K562 (cell line): ENCODE results near the gene GNA15. TPM values are rescaled to one million over a fixed set of nuclear protein-coding genes. Genes with fewer than 3 reads are reported as not detected.
A peak's percentile ranks its signal among the peaks of the same experiment; 100 is the strongest.

Source experiments
- ATAC-seq: fragments of 200-7000 bp; cut with Tn5 transposase; 3 replicates; pipeline ENCODE4 v1.9.1; 2020; ENCODE audit warnings: moderate library complexity
- BruUV-seq: library from RNA; stranded (reverse); fragments of 400-500 nt; replicated peaks from 2 replicates; lab custom pipeline; 2021; lab: Mats Ljungman, UMichigan
- CTCF ChIA-PET: fragments of 300-600 bp; formaldehyde crosslinking; extraction: SDS; loops from one replicate; lab custom pipeline; 2021; ENCODE audit warnings: low intra/inter-chr PET ratio; lab: Yijun Ruan, JAX
- POLR2A ChIA-PET: fragments of 300-600, 350-650 bp; sonication (Branson Sonifier 250); formaldehyde crosslinking; extraction: SDS; loops from one replicate; lab custom pipeline; 2021; ENCODE audit warnings: antibody characterized with exemption, inconsistent platforms; lab: Yijun Ruan, JAX
- DNase-seq, 4 experiments: peaks; one replicate each; pipeline versions ENCODE4 v3.0.0 to v3.0.0-alpha.2; 2011 to 2018; ENCODE audit warnings: low spot score in 3 of 4, mixed read lengths in 3 of 4; ENCODE audit errors: extremely low read depth in 1 of 4
- FAIRE-seq: peaks from 2 replicates; lab custom pipeline; 2011; peaks lifted over from hg19 to GRCh38; lab: Jason Lieb, UNC
- H2AFZ ChIP-seq: 2 replicates; pipeline ENCODE4 v1.6.0; 2011; ENCODE audit warnings: low read depth, low read length, control low read depth, inconsistent platforms
- H3K27ac ChIP-seq: fragments of 200-600 bp; 3 replicates; pipeline ENCODE4 v1.8.0; 2011; ENCODE audit warnings: low read depth, mild to moderate bottlenecking, control low read depth, inconsistent platforms, low read length, moderate library complexity, mixed read lengths; ENCODE audit errors: extremely low read depth
- H3K27me3 ChIP-seq, 2 experiments: fragments of 300-600 bp in 1 of 2; 2 replicates in 1 of 2; 3 replicates in 1 of 2; pipeline versions ENCODE4 v1.6.0 to v1.8.0; 2011; ENCODE audit warnings: inconsistent platforms in 2 of 2, low read length in 2 of 2, mild to moderate bottlenecking in 1 of 2, mixed read lengths in 1 of 2, moderate library complexity in 1 of 2; ENCODE audit not compliant: control insufficient read depth in 2 of 2, insufficient read depth in 2 of 2
- H3K36me3 ChIP-seq: fragments of 300-600 bp; 3 replicates; pipeline ENCODE4 v1.8.0; 2011; ENCODE audit warnings: mild to moderate bottlenecking, low read length, inconsistent platforms; ENCODE audit not compliant: control insufficient read depth, insufficient read depth
- H3K4me1 ChIP-seq, 2 experiments: fragments of 200-600 bp in 1 of 2; replicated peaks in 1 of 2; 2 replicates in 1 of 2; 3 replicates in 1 of 2; pipeline versions ENCODE4 v1.5.1 to v1.8.0; 2011; ENCODE audit warnings: inconsistent platforms in 2 of 2, low read length in 2 of 2, mild to moderate bottlenecking in 1 of 2, mixed read lengths in 1 of 2, moderate library complexity in 1 of 2; ENCODE audit not compliant: control insufficient read depth in 2 of 2, insufficient read depth in 2 of 2
- H3K4me2 ChIP-seq: 2 replicates; pipeline ENCODE4 v1.6.1; 2011; ENCODE audit warnings: low read length, control low read depth, inconsistent platforms, mixed read lengths; ENCODE audit not compliant: insufficient read depth
- H3K4me3 ChIP-seq: fragments of 200-600 bp; sonication (generic), shearing (Covaris generic); 2 replicates; pipeline ENCODE4 v1.5.1; 2016; ENCODE audit warnings: control low read depth, inconsistent platforms
- H3K79me2 ChIP-seq: fragments of 200-600 bp; 3 replicates; pipeline ENCODE4 v1.8.0; 2011; ENCODE audit warnings: low read length, inconsistent platforms; ENCODE audit not compliant: control insufficient read depth, insufficient read depth
- H3K9ac ChIP-seq, 2 experiments: 2 replicates each; pipeline versions ENCODE4 v1.6.0 to v1.6.1; 2011; ENCODE audit warnings: low read depth in 2 of 2, low read length in 2 of 2, control low read depth in 1 of 2, inconsistent platforms in 1 of 2, mild to moderate bottlenecking in 1 of 2, mixed read lengths in 1 of 2; ENCODE audit not compliant: insufficient read depth in 1 of 2
- H3K9me1 ChIP-seq: one replicate; pipeline ENCODE4 v1.6.0; 2011; ENCODE audit warnings: inconsistent platforms, mild to moderate bottlenecking, low read length, moderate library complexity; ENCODE audit not compliant: control insufficient read depth, insufficient read depth
- H3K9me3 ChIP-seq: replicated peaks from 2 replicates; pipeline ENCODE4 v1.5.1; 2011; ENCODE audit warnings: low read depth, low read length, inconsistent platforms; ENCODE audit not compliant: control insufficient read depth, insufficient read depth
- H4K20me1 ChIP-seq: replicated peaks from 2 replicates; pipeline ENCODE4 v1.6.1; 2011; ENCODE audit warnings: low read length, inconsistent platforms, mixed read lengths; ENCODE audit not compliant: control insufficient read depth, insufficient read depth
- ADNP ChIP-seq: fragments of 200-800 bp; sonication (Bioruptor generic); IDR thresholded peaks from 2 replicates; pipeline ENCODE4 v1.6.1; 2016; ENCODE audit warnings: missing genetic modification characterization, missing compliant biosample characterization
- CBFA2T2 ChIP-seq: fragments of 450-650 bp; conservative IDR thresholded peaks from 2 replicates; pipeline ENCODE4 v1.6.1; 2017; ENCODE audit warnings: mild to moderate bottlenecking
- EGR1 ChIP-seq: fragments of 450-650 bp; conservative IDR thresholded peaks from 2 replicates; pipeline ENCODE4 v1.6.1; 2017; ENCODE audit warnings: mild to moderate bottlenecking
- EHMT2 ChIP-seq: fragments of 450-650 bp; IDR thresholded peaks from 2 replicates; pipeline ENCODE4 v1.6.1; 2018; ENCODE audit warnings: antibody characterized with exemption
- FOXJ2 ChIP-seq: fragments of 200-800 bp; sonication (Bioruptor generic); IDR thresholded peaks from 2 replicates; pipeline ENCODE4 v1.6.1; 2016; ENCODE audit warnings: missing genetic modification characterization, missing compliant biosample characterization
- HCFC1 ChIP-seq: IDR thresholded peaks from 2 replicates; pipeline ENCODE4 v1.6.1; 2012; ENCODE audit warnings: low read depth, low read length, improper control_type of control experiment
- KAT2B ChIP-seq: IDR thresholded peaks from one replicate; pipeline ENCODE4 v1.6.1; 2012; ENCODE audit warnings: low read depth, mild to moderate bottlenecking, control low read depth, inconsistent platforms, low read length, moderate library complexity
- OTX1 ChIP-seq: fragments of 450-650 bp; formaldehyde crosslinking; IDR thresholded peaks from 2 replicates; pipeline ENCODE4 v1.4.0; 2022; ENCODE audit warnings: mild to moderate bottlenecking
- PCBP1 ChIP-seq: fragments of 200-400 bp; formaldehyde crosslinking; IDR thresholded peaks from 2 replicates; pipeline ENCODE4 v1.6.1; 2018; ENCODE audit warnings: mild to moderate bottlenecking, low read depth, low read length; ENCODE audit not compliant: poor library complexity, severe bottlenecking
- POLR2H ChIP-seq: IDR thresholded peaks from 2 replicates; pipeline ENCODE4 v1.6.1; 2016; ENCODE audit warnings: missing genetic modification characterization, low read depth, mild to moderate bottlenecking, control low read depth, missing compliant biosample characterization, moderate library complexity
- PTBP1 ChIP-seq: fragments of 200-400 bp; formaldehyde crosslinking; IDR thresholded peaks from 2 replicates; pipeline ENCODE4 v1.6.1; 2017; ENCODE audit warnings: low read depth, low read length
- SIN3B ChIP-seq: fragments of 450-650 bp; IDR thresholded peaks from 2 replicates; pipeline ENCODE4 v1.6.1; 2017; ENCODE audit warnings: low read depth, mild to moderate bottlenecking, moderate library complexity
- U2AF2 ChIP-seq: fragments of 200-400 bp; formaldehyde crosslinking; optimal IDR thresholded peaks from 2 replicates; pipeline ENCODE3; 2017; ENCODE audit warnings: low read depth, mild to moderate bottlenecking, low read length
- YBX1 ChIP-seq: fragments of 450-650 bp; IDR thresholded peaks from 2 replicates; pipeline ENCODE4 v1.7.1; 2016; ENCODE audit warnings: mild to moderate bottlenecking
- ZKSCAN3 ChIP-seq: fragments of 250-450 bp; sonication (Bioruptor Pico); IDR thresholded peaks from 2 replicates; pipeline ENCODE4 v1.4.0; 2020
- ZNF217 ChIP-seq: sonication (generic); formaldehyde crosslinking; IDR thresholded peaks from 2 replicates; pipeline ENCODE4 v1.8.0; 2022; ENCODE audit warnings: mild to moderate bottlenecking, missing genetic modification reagents
- ZNF41 ChIP-seq: fragments of 250-450 bp; sonication (Bioruptor Pico); conservative IDR thresholded peaks from 2 replicates; pipeline ENCODE4 v1.4.0; 2020; ENCODE audit warnings: mild to moderate bottlenecking
- ZNF780A ChIP-seq: fragments of 250-450 bp; sonication (Bioruptor Pico); IDR thresholded peaks from 2 replicates; pipeline ENCODE4 v1.5.0; 2021; ENCODE audit warnings: mild to moderate bottlenecking
- WGBS: fragments of 100-300 bp; shearing (Covaris generic); methylation state at CpG from one replicate; pipeline ENCODE4 v1.1.6; 2016; ENCODE audit warnings: low coverage, mixed read lengths; ENCODE audit not compliant: insufficient coverage; ENCODE audit errors: missing lambda C conversion rate; 5-methylcytosine and 5-hydroxymethylcytosine counted together
- in situ Hi-C: fragments of 300-500 bp; cut with MboI; formaldehyde crosslinking; loops from 4 replicates; pipeline ENCODE4 v1.15.0; 2018; ENCODE audit warnings: inconsistent platforms, mixed read lengths
- intact Hi-C: fragments of 100-400 bp; cut with micrococcal nuclease; formaldehyde crosslinking; loops from 2 replicates; pipeline ENCODE4 v1.14.2; 2022
- polyA plus RNA-seq, 8 experiments: library from polyadenylated mRNA; depleted of rRNA in 4 of 8; stranded (reverse) in 5 of 8; unstranded in 3 of 8; fragments of >200 nt; fragmentation: Nextera tagmentation in 2 of 8; fragmentation: Illumina TruSeq in 1 of 8; extraction: Ambion mirVana in 2 of 8; extraction: Trizol in 1 of 8; gene quantifications; 2 replicates each; pipeline versions ENCODE4 v1.2.1 to v1.2.3, GENCODE V29; 2011 to 2014; ENCODE audit warnings: inconsistent platforms in 1 of 8, missing spikeins in 1 of 8
- total RNA-seq, 7 experiments: library from RNA; depleted of rRNA in 6 of 7; stranded (reverse); fragments of >200 nt in 6 of 7; fragmentation: Illumina TruSeq in 2 of 7; extraction: Trizol in 2 of 7; gene quantifications; 2 replicates each; pipeline versions ENCODE4 v1.2.1 to v1.2.3, GENCODE V29; 2011 to 2021; ENCODE audit warnings: low replicate concordance in 1 of 7
- TF ChIP-seq, protein P1 (sequence below), 2 experiments: fragments of 450-650 bp; IDR thresholded peaks; 2 replicates each; pipeline ENCODE4 v1.6.1; 2016
- TF ChIP-seq, protein P2 (sequence below): sonication (generic); IDR thresholded peaks from 2 replicates; pipeline ENCODE4 v1.6.1; 2016
- TF ChIP-seq, protein P3 (sequence below): fragments of 450-650 bp; IDR thresholded peaks from 2 replicates; pipeline ENCODE4 v1.6.1; 2016; ENCODE audit warnings: low read depth, mild to moderate bottlenecking, moderate library complexity

Gene GNA15
- total and polyA plus RNA-seq, 9 of the 15 experiments (the other 6 are each of a cell fraction or from before 2014, with no cell fraction given), result 0.03 to 0.24 (median 0.11) TPM; not detected in 1

DNA sequence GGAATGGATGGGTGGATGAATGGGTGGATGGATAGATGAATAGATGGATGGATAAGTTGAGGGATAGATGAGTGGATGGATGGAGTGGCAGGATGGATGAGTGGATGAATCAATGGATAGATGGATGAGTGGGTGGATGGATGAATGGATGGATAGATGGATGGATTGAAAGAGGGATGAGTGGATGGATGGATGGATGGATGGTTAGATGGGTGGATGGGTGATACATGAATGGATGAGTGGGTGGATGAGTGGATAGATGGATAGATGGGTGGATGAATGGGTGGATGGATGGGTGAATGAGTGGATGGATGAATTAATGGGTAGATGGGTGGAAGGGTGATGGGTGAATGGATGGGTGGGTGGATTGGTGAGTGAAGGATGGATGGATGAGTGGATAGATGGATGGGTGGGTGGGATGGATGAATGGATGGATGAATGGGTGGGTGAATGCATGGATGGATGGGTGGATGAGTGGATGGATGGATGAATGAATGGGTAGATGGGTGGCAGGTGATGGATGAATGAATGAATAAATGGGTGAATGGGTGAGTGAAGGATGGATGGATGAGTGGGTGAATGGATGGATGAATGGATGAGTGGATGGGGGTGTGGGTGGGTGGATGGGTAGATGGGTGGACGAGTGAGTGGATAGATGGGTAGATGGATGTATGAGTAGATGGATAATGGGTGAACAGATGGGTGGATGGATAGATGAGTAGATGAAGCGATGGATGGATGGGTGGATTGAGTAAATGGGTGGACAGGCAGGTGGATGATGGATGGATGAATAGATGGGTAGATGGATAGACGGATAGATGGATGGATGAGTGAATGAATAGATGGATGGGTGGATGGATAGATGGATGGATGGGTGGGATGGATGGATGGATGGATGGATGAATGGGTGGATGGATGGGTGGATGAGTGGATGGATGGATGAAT is 17.7 kb downstream of the GNA15 start:
- H3K9me1 ChIP-seq, result no peaks in the 10 kb centered on the region
- peaks cover 10 to 37% of the 10 kb centered on the region in 2 experiments for H3K4me1 ChIP-seq
- BruUV-seq, result no TSS peak
- ATAC-seq (no peak), DNase-seq (no peak), FAIRE-seq (no peak)
- WGBS, result 80% methylated on average over 3 of the region's 3 CpGs
- H3K36me3 ChIP-seq, result no peaks in the 10 kb centered on the region
- no peaks in the 10 kb centered on the region; a peak in 1 of 5 replicates for H3K27me3 ChIP-seq
- no peak overlapping the region for H3K4me2 ChIP-seq
- no peaks in the 10 kb centered on the region for H4K20me1 ChIP-seq
- H3K9me3 ChIP-seq, result no peaks in the 10 kb centered on the region; the same call in 1 of the 2 replicates
- no peak overlapping the region for H3K4me3 ChIP-seq
- no peak overlapping the region for H2AFZ ChIP-seq
- H3K79me2 ChIP-seq, result peaks cover 4% of the 10 kb centered on the region; the same call in 1 of the 3 replicates
- CTCF ChIA-PET, result interaction anchor here (0.6 kb wide), 1 partner anchor 77 kb away, joined by 3 read pairs; no protein-coding TSS in a partner anchor
- H3K9ac ChIP-seq, result no peak overlapping the region
- in situ Hi-C loops, result no loop called here
- intact Hi-C loops, result no loop called here
- no peak overlapping the region for H3K27ac ChIP-seq
- POLR2A ChIA-PET, result no interaction called here
- 0 out of 2 replicates have a peak, but pooled peaks have one; percentile 57 for TF ChIP-seq YBX1
- no peak for TF ChIP-seq SIN3B
- TF ChIP-seq POLR2H (tag), result no peak
- TF ChIP-seq FOXJ2 (tag), result no peak
- TF ChIP-seq PCBP1, result no peak
- no peak for TF ChIP-seq ZNF780A (CRISPR knock-in tag)
- TF ChIP-seq EGR1, result peak; percentile 38
- TF ChIP-seq U2AF2, result no peak
- no peak for TF ChIP-seq KAT2B
- TF ChIP-seq EHMT2, result peak; percentile 87
- TF ChIP-seq ZKSCAN3 (CRISPR knock-in tag), result no peak
- no peak for TF ChIP-seq ZNF217
- no peak for TF ChIP-seq PTBP1
- TF ChIP-seq OTX1 (CRISPR knock-in tag), result no peak; the same call in 1 of the 2 replicates
- no peak for TF ChIP-seq HCFC1
- no peak for TF ChIP-seq CBFA2T2
- TF ChIP-seq ADNP (tag), result no peak
- TF ChIP-seq, protein P1, sequence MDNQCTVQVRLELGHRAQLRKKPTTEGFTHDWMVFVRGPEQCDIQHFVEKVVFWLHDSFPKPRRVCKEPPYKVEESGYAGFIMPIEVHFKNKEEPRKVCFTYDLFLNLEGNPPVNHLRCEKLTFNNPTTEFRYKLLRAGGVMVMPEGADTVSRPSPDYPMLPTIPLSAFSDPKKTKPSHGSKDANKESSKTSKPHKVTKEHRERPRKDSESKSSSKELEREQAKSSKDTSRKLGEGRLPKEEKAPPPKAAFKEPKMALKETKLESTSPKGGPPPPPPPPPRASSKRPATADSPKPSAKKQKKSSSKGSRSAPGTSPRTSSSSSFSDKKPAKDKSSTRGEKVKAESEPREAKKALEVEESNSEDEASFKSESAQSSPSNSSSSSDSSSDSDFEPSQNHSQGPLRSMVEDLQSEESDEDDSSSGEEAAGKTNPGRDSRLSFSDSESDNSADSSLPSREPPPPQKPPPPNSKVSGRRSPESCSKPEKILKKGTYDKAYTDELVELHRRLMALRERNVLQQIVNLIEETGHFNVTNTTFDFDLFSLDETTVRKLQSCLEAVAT (IDR thresholded peaks at IDR 0.05), result 0 out of 4 replicates have a peak, but pooled peaks of 1 of the 2 experiments have one; percentile 15
- TF ChIP-seq, protein P2, sequence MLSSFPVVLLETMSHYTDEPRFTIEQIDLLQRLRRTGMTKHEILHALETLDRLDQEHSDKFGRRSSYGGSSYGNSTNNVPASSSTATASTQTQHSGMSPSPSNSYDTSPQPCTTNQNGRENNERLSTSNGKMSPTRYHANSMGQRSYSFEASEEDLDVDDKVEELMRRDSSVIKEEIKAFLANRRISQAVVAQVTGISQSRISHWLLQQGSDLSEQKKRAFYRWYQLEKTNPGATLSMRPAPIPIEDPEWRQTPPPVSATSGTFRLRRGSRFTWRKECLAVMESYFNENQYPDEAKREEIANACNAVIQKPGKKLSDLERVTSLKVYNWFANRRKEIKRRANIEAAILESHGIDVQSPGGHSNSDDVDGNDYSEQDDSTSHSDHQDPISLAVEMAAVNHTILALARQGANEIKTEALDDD, result no peak
- TF ChIP-seq, protein P3, sequence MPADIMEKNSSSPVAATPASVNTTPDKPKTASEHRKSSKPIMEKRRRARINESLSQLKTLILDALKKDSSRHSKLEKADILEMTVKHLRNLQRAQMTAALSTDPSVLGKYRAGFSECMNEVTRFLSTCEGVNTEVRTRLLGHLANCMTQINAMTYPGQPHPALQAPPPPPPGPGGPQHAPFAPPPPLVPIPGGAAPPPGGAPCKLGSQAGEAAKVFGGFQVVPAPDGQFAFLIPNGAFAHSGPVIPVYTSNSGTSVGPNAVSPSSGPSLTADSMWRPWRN, result no peak
- TF ChIP-seq ZNF41 (CRISPR knock-in tag), result no peak
